ENCODE results near the gene CCL21. TPM values are rescaled to one million over a fixed set of nuclear protein-coding genes. Genes with fewer than 3 reads are reported as not detected.
A peak's percentile ranks its signal among the peaks of the same experiment; 100 is the strongest.

The CCL21 gene
- total RNA-seq, 1 experiment from 2014 or later = not detected

DNA sequence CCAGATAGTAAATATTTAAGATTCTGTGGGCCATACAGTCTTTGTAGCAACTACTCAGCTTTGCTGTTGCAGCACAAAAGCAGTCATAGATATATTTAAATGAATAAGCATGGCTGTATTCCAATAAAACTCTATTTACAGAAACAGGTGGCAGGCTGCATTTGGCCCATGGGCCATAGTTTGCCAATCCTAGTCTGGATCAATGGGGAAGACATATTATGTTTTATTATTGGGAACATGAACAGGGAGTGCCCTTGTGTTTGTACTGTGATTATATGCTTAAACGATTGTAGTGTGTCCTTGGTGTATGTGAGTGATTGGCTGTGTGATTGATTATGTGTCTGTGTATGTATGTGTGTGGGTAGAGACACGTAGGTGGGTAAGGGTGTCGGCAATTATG lies 35.5 kb downstream of the CCL21 start:
- no peak for DNase-seq (ENCODE audit: low read depth)

DNA sequence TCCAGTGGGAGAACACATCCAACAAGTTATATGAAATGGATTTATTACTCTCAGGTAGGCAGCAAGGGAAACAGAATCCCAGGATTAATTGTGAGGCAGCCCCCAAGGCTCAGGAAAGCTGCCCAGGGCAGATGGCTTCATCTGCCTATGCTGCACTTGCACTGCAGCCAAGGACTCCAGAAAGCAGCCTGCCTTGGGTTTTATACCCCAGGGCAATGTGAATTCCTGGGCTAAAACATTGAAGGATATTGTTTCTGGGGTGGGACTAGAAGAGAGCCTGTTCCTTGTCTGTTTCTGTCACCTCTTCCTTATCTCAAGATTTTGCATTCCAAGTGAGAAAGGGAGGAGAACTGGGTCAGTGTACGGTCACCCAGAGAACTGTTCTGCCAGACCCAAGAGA lies 38.6 kb downstream of the CCL21 start:
- no peak for DNase-seq (ENCODE audit: low read depth)

DNA sequence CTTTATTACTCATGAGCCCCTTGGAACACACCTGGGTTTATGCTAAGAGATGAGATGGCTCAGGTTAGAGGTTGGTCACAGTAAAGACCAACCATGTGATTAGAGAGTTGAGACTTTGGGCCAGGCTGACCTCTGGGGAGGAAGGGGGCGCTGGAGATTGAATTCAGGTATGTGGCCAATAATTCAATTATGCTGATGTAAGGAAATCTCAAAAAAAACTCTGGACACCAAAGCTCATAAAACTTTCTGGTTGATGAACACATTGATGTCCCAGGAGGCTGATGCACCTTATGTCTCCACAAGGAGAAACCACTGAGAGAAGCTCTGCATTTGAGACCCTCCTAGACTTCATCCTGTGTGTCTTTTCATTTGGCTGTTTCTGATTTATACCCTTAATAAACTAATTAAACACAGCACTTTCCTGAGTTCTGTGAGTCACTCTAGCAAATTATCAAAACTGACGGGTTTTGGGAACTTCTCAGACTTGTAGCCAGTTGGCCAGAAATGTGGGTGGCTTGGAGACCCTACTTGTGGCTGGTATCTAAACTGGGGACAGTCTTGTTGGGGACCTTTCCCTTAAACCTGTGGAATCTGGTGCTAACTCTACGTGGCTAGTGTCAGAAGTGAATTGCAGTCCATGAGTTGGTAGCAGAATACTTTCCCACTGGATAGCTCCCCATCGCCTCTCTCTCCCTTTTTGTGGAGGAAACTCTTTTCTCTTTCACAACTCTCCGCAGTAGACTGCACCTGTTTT lies 40.0 kb downstream of the CCL21 start:
- DNase-seq (ENCODE audit: low read depth) = no peak

DNA sequence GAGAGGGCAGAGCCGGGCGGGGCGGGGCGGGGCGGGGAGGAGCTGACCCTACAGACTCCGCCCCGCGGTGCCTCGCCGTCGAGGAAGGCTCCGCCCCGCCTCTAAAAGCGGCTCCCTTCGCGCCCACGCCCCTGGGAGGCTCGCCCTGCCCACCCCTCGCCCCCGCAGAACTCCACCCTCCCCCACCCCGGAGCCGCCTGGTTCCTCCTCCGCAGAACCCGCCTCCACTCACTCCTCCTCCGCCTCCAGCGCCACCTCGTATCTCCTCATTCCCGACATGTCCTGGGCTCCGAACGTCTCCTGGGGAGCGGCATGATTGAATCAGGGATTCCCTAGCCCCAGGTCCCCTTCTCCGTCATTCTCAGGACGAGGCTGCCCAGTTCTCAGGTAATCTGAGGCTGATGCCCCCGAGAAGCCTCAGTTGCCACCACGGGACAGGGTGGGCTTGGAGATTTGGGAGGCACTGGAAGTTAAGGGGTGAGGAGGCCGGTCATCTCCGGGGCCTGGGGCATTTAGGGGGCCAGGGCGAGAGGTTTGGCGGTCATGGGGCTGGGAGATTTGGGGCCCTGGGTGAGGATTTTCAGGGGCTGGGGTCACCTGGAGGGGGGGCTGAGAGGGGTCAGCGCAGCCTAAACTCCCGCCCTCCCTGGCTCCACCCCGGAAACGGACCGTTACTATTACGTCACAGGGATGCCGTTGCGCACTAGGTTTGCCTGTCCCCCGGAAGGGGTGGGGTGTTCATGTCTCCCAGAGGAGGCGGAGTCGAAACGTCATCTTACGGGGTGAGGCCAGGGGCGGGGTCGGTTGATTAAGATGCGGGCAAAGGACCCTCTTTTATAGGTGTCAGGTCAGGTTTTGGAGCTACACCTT lies 44.3 kb downstream of the CCL21 start:
- DNase-seq (ENCODE audit: low read depth) = peak; percentile 92

DNA sequence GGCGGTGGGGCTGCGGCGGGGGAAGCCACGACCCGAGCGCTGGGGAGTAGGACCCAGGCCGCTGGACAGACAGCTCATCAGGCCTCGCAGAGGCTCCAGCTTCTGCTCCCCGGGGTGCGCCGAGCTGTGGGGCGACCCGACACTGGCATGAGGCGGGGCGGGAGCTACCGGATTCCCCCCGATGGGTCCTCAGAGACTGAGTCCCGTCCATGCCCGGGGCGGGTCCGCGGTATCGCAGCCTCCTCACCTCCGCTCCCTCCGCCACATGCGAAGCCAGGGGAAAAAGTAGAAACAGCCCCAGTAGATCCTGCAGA lies 44.9 kb downstream of the CCL21 start:
- DNase-seq (ENCODE audit: low read depth) = no peak

DNA sequence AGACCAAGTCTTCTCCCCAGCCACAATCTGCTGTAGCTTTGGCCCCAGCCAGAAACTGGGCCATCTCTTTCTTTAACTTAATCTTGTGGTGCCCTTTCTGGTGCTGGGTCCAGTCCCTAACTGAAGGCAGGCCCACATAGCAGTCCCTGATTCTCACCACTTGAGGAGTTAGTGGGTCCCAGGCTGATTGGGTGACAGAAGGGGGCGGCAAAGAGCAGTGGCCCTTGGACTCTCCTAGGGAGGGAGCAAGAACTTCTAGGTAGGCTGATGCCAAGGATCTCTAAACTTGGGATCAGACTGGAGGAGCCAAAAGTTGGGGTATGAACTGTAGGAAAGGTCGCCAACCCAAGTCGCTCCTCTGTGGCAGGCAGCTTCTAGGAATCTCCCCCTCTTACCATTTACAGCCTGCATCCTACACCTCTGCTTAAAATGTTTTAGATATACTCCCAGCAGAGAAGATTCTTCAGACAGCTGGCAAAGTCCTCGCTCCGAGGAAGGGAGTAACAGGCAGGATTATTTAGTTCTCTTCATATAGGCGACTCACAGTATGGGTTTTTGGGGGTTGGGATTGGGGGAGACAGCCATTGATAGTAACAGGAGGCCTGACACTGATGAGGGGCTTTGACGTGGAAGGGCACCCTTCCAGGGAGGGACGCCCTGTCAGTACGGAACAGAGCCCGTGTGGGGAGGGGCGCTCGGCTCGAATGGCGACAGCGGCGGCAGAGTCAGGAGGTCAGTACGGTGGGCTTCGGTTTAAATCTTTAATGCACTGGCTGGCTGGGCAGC lies 45.5 kb downstream of the CCL21 start:
- peak; percentile 61 for DNase-seq (ENCODE audit: low read depth)

DNA sequence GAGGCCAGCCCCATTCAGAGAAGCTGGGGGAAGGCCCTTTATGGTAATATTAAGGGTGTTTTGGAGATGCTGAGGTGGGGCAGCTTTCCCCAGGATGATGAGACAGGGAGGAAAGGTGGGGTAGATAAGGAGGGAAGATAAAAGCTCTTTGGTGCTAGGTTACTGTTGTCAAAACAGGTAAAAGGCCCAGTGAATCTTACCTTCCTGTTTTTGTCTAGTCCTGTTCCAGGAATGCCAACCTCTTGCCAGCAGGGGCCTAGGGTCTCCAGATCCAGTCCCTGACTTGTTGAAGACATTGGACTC lies 46.7 kb downstream of the CCL21 start:
- DNase-seq (ENCODE audit: low read depth) = no peak

DNA sequence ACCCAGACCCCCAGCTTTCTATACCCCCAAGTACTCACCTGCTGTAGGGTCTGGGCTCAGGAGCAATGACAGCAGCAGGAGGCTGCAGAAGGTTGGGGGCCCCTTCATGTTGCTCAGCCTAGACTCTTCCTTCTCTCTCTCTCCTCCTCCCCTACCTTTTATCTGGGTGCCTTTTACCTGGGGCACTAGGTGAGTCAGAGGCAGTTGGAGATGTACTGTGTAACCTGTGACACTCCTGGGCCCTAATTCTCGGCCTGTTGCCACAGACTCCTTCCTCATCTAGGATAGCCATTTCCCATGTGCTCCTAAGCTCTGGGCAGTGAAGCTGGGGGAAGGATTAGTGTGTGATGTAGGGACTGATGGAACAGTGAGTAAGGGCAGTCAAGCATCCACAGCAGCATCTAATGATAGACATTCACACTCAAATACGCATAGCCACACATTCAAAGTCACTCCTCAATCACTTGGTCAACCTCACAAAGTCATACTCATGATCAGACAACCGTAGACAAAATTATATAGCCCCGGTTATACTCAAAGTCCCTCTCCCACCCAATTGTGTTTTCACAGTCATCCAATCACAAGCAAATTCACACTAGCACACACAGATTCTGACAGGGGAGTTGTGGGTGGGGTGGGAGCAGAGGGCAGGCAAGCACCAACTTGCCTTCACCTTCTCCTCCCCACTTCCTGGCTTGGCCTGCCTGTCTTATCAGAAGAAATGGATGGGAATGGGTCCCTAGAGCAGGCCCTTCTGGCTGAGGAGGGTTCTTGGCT lies 47.2 kb downstream of the CCL21 start, which contains the start of gene CCL27:
Gene CCL27 (minus strand): TSS at position 132 of the 777 bp plus-strand sequence. CDS start 24 bp downstream, at position 108.
- DNase-seq (ENCODE audit: low read depth) = no peak

DNA sequence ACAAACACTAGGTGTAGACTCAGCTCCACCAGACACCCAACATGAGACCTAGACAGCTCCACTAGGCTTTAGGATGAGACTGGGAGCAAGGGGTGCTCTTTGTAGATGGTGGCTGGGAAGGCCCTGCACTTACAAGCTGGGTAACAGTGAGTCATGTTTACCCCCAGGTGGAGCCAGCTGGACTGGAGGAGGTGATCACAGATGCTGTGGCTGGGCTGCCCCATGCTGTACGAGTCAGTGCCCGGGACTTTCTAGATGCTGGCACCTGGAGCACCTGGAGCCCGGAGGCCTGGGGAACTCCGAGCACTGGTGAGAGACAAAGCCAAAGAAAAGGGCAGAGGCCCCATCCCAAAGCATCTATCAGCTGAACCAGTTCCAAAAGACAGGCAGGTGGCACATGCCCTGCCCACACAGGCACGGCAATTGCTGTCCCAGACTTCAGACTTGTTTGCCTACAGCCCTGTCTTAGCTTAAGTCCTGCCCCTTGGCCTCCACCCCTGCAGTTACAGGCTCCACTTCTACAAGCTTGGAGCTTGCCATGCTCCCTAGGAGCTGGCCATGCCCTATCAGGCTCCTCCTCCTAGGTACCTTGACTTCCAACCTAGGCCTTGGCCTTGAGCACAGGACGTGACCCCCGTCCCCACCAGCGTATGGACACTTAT lies 50.2 kb downstream of the CCL21 start:
- peak; percentile 21 for DNase-seq (ENCODE audit: low read depth)

Other genes starting within 250 kb of the CCL21 start
- 0.29 and 0.48 TPM in 2 replicates for gene ENHO, start 187.1 kb downstream of the CCL21 start, total RNA-seq (2014; rRNA removed; shearing (Covaris generic))
- gene CNTFR, start 120.4 kb downstream of the CCL21 start, total RNA-seq (2014; rRNA removed; shearing (Covaris generic)) = not detected in 2 replicates
- 27.6 and 37.6 TPM in 2 replicates for gene RPP25L, start 98.0 kb downstream of the CCL21 start, total RNA-seq (2014; rRNA removed; shearing (Covaris generic))
- gene DCTN3, start 89.6 kb downstream of the CCL21 start, total RNA-seq (2014; rRNA removed; shearing (Covaris generic)) = 213 and 217 TPM in 2 replicates
- not detected in 2 replicates for gene ARID3C, start 81.1 kb downstream of the CCL21 start, total RNA-seq (2014; rRNA removed; shearing (Covaris generic))
- gene SIGMAR1, start 72.3 kb downstream of the CCL21 start, total RNA-seq (2014; rRNA removed; shearing (Covaris generic)) = 69.6 and 93.2 TPM in 2 replicates
- 12.6 and 16.7 TPM in 2 replicates for gene GALT, start 63.5 kb downstream of the CCL21 start, total RNA-seq (2014; rRNA removed; shearing (Covaris generic))
- gene IL11RA, start 58.0 kb downstream of the CCL21 start, total RNA-seq (2014; rRNA removed; shearing (Covaris generic)) = 0.59 and 0.72 TPM in 2 replicates
- gene CCL27, start 47.5 kb downstream of the CCL21 start, total RNA-seq (2014; rRNA removed; shearing (Covaris generic)) = not detected in 2 replicates
- gene CCL19, start 18.9 kb downstream of the CCL21 start, total RNA-seq (2014; rRNA removed; shearing (Covaris generic)) = not detected in 2 replicates
- gene PHF24, start 248.1 kb upstream of the CCL21 start, total RNA-seq (2014; rRNA removed; shearing (Covaris generic)) = not detected in 2 replicates

All from RPMI7951 (cell line).